GM03348 (cell line): ENCODE measurements around the gene HNF1A.
"Not testable (repeated sequence)": the region's sequence is repeated elsewhere in the genome, so short reads cannot be mapped to it uniquely, and the experiment has no call there.

Experiments
- DNase-seq: peaks from one replicate; pipeline ENCODE4 v3.0.0; 2012; ENCODE audit warnings: low spot score

Gene HNF1A

DNA sequence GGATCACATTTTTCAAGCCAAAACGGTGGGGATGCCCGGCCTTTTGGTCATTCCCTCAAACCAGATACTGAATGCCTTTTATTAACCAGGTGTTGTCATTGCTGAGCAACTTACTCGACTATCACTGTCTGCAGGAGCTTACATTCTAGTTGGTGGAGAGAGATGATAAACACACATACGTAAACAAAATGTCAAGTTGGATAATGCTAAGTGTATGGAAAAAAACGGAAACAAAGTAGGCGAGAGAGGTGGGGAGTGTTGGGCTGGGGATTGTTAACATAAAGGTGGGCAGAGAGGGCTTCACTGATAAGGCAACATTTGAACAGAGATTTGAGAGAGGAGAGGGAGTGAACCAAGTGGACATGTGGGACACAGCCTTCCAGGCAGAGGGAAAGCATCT is 33.5 kb downstream of the HNF1A start:
- no peak for DNase-seq

DNA sequence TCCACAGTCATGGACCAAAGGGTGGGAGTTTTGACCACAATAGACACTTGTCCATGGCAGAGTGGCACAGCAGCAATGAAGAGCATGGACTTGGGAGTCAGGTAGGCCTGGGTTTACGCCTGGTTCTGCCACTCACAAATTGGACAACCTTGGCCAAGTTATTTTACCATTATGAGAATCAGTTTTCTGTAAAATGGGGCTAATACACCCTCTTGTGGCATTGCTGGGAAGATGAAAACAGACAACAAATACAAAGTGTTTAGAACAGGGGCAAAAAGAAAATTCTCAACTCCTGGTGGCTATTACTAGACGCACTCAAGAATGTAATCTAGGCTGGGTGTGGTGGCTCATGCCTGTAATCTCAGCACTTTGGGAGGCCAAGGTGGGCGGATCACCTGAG is 35.4 kb downstream of the HNF1A start:
- DNase-seq = no peak

DNA sequence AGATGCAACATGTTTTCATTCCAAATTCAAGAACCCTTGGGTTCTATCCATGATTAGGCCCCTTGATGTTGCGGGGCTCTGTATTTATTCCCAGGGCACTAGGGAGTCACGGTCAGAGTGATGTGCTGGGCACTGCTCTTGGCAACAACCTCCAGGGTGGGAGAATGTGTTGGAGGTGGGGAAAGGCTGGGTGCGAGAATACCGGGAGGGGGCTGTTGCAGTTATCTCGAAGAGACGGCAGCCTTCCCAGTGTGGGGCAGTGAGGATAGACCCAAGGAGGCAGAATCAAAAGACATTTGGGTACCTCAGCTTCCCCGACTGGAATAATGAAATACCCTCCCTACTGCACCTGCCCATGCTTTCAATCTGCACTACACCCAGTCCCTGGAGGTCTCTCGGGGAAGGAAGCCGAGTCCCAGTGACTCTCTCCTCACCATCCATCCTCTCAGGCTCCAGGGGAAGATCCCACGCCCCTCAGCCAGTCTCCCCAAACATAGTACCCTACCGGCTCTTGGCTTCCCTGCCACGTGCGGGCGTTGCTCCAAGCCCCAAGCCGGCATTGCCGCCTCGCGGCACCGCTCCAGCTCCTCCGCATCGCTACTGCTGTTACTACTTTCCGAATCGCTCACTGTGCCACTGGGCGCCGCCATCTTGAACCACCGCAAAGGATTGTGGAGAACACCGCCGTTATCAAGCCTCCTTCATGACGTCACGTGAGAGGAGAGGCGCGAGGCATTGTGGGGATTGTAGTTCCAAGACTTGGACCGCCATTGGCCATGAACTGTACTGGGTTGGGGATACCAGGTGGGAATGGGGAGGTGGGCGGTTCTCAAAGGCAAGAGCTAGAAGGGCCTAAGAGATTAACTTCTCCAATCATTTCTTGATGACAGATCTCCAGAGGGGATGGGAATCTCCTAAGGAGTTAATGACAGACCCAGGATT is 37.8 kb downstream of the HNF1A start, which contains the start of gene C12orf43:
Gene C12orf43 (minus strand): TSS at position 663 of the 942 bp plus-strand sequence. CDS start 13 bp downstream, at position 650.
- DNase-seq = peak; percentile 94

DNA sequence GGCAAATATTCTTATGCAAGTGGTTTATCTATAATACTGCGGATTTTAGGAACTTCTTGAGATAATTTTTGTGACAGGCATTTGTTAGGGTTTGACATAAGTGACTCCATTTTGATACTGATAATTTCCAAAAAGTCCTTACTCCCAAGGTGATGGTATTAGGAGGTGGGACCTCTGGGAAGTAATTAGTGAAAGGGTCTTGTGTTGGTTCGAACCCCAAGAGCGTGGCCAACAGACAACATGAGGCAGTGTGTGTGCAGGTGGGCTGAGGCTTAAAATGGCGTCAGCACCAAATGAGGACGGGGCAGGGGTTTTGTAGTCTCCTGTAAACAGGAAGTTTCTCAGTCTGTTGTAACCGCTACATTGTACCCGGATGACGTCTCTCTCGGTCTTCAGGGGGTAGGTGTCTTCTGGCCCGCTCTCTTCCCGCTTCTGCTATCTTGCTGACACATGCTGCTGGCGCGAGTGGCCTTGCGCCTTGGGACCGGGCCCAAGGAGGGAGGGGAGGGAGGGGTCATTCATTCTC is 39.7 kb downstream of the HNF1A start:
- DNase-seq = no peak

DNA sequence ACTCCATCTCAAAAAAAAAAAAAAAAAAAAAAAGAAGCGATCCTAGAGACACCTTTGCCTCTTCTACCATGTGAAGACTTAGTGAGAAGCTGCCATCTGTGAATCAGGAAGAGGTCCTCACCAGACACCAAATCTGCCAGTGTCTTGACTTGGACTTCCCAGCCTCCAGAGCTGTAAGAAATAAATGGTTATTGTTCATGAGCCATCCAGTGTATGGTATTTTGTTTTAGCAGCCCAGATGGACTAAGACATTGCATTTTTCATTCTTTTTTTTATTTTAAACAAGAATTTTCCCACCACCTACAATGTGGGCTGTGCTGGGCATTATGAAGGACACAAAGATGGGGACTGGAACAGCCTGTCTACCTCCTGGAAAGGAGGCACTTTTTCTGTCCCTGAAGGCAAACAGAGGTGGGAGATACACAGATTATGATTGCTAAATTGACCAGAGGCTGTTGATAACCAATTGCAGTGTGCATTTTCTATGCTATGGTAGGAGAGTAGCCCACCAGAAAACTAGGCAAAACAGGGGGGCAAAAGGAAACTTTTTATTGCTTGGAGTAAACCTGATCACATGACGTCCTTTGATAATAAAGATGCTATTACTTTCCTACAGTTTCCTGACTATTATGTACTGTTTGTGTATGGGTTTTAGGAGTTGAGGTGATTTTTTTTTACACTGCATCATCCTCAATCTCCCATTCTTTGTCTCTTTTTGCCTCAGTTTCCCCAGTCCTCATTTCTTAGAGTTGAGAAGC is 40.7 kb downstream of the HNF1A start:
- no peak for DNase-seq

DNA sequence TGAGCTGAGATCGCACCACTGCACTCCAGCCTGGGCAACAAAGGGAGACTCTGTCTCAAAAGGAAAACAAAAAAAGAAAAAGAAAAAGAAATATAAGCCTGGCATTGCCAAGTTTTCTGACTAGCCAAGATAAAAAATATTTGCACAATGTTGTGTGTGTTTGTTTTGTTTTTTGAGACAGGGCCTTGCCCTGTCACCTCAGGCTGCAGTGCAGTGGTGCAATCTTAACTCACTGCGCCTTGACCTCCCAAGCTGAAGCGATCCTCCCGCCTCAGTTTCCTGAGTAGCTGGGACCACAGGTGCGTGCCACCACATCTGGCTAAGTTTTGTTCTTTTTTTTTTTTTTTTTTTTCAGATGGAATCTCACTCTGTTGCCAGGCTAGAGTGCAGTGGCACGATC is 43.4 kb downstream of the HNF1A start:
- no peak for DNase-seq

DNA sequence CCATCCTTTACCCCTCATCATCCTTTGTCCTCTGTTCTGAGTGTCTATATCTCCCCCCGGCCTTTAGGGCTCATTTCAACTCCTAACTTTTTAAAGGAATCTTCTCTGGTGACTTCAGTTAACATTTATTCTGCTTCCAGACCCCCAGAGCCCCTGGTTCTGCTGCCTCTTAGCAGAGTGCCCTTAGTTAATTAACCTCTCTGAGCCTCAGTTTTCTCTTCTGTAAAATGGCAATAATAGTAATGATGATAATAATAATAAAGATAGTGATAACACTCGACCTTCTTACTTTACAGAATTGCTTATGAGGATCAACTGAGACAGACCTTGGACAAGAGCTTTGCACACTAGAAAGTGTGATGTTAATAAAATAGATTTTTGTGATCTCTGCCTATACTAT is 44.4 kb downstream of the HNF1A start:
- DNase-seq = no peak

DNA sequence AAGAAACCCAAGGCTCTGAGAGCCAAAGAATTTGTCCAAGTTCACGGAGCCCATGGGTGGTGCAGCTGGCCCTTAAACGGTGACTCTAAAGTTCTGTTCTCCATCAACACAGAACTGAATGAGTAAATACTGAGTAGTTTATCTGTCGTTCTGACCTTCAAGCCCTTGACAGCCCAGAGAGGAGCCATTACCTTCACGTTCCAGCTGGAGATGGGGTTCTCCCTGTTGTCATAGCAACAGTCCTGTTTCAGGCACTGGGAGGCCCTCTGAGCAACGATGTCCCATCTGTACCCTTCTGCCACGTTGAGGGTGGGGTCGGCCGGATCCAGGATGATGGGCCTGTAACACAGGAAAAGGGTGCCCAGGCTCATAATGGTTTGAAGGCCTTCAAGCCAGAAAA is 45.5 kb downstream of the HNF1A start:
- DNase-seq = no peak

DNA sequence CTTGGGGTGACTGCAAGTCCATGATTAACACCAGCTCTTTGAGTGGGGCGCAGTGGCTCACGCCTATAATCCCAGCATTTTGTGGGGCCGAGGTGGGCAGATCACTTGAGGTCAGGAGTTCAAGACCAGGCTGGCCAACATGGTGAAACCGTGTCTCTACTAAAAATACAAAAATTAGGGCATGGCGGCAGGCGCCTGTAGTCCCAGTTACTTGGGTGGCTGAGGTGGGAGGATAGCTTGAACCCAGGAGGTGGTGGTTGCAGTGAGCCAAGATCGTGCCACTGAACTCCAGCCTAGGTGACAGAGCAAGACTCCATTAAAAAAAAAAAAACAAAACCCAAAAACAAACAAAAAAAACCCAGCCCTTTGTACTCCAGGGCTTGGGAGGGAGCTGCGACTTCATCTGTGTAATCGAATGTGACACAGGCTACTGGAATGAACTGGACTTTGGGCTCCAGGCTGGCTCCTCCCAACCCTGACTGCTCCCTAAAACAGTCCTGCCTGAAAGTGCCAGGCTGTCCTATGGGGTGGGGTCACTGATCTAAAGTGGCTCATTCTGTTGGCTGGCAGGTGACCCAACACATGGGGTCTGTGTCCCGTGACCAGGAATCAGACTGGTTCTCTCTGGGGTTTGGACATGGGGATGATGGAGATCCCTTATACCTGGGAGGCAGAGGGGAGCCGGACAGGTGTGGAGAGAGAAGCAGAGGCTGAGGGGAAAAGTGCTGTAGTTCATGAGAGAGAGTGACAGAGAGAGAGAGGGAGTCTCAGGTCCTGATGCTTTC is 47.3 kb downstream of the HNF1A start:
- DNase-seq = no peak

DNA sequence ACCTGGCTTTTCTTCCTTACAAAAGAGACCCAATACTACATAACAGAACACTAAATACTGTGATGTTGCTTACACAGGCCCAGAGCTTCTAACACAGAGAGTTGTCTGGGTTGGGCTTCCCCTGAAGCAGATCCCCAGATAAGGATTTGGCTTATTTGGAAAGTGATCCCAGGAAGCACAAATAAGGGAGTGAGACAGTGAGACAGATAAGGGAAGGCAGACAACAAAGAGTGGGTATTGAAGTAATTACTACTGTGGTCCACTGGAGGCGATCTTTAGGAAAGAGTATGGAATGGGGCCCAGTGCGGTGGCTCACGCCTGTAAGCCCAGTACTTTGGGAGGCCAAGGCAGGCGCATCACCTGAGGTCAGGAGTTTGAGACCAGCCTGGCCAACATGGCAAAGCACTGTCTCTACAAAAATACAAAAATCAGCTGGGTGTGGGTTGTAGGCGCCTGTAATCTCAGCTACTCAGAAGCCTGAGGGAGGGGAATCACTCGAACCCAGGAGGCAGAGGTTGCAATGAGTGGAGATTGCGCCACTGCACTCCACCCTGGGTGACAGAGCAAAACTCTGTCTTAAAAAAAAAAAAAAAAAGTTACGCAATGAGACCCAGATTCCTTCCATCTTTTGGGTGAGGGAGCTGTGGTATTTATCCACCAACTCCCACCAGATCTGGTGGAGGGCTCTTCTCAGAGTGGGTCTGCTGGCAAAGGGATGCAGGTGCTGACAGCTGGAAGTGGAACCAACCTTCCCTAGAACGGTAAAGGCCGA is 48.1 kb downstream of the HNF1A start:
- DNase-seq = no peak

DNA sequence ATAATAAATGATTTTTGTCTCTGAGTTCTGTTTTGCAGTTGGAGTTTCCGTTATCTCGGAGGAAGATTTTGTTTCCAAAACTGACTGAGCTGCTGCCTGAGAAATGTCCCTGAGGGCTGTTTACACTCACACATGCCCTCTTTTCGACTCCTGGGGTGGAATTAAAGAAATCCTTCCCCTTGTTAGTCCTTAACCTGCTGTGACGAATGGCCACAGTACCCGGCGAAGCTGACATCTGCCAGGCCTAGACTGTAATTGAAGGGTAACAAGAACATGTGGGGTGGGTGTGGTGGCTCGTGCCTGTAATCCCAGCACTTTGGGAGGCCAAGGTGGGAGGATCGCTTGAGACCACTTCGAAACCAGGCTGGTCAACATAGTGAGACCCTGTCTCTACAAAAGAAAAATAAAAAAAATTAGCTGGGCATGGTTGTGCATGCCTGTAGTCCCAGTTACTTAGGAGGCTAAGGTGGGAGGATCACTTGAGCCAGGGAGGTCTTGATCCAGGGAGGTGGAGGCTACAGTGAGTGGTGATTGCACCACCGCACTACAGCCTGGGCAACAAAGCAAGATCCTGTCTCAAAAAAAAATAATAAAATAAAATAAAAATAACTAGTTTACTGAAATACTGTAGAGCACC is 52.4 kb downstream of the HNF1A start:
- DNase-seq = no peak

DNA sequence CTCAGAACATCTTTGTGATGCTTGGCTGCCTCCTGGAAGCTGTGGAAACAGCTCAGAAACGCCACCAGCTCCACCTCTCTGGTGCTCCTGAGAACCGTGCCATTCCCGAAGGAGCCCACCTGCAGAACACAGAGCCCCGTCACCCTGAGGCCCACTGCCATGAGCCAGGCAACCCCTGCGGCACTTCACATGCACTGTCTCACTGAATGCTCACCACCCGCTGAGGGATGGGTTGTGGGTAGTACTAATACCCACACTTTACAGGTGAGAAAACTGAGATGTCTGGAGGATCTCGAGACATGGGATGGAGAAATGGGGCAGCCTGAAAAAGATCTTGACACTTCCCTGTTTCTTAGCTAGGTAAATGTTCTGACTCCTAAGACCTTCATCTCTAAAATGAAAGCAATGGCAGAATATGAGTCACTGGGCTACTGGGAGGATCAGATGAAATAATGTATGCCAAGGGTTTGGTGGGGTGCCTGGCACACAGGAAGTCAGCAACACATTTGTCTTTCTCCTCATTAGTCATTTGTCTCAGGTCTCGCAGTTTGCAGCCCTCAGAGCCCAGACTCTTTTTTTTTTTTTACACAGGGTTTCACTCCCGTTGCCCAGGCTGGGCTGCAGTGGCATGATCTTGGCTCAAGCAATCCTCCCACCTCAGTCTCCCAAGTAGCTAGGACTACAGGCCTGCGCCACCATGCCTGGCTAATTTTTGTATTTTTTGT is 55.4 kb downstream of the HNF1A start:
- peak; percentile 26 for DNase-seq

DNA sequence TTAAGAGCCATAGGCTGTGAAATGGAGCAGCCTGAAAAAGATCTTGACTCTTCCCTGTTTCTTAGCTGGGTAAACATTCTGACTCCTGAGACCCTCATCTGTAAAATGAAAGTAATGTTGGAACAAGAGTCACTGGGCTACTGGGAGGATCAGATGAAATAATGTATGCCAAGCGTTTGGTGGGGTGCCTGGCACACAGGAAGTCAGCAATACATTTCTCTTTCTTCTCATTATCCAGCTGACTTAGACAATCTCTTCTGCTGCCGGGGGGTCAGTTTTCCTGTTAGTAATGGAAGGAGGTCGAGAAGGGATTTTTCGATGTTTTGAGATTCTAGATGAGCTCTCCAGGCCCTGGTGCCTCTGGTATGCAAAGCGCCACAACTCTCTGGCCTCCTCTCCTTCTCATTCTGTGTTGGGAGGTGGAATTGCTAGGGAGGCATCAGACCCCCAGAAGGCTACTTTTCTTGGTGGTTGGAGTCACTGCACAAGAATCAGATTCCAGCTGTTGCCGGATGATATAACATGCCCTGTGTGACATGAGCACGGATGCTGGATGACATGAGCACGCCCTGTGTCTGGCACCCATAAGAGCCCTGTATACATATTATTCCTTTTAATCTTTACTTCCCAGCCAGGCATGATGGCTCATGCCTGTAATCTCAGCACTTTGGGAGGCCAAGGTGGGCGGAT is 56.4 kb downstream of the HNF1A start:
- no peak for DNase-seq

DNA sequence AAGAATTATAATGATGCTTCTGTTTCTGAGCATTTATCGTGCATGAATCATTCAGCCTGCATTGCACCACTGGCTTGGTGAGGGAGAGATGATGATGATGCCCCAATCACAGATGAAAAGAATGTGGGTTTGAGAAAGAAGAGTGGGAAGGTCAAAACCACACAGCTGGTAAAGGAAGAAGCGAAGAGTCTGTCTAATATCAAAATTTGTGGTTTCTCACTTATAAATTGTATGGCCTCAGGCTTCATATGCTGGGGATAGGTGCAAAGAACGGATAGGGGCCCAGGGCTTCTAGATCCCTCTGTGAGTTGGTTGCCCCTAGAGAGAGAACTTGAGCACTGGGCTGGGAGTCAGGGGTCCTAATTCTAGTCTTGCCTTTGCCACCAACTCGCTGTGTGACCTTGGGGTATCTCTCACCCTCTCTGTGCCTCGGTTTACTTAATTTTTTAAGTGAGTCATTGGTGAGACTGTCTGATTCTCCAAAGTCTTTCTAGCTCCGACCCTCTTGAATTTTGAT is 58.5 kb downstream of the HNF1A start:
- peak; percentile 85 for DNase-seq

DNA sequence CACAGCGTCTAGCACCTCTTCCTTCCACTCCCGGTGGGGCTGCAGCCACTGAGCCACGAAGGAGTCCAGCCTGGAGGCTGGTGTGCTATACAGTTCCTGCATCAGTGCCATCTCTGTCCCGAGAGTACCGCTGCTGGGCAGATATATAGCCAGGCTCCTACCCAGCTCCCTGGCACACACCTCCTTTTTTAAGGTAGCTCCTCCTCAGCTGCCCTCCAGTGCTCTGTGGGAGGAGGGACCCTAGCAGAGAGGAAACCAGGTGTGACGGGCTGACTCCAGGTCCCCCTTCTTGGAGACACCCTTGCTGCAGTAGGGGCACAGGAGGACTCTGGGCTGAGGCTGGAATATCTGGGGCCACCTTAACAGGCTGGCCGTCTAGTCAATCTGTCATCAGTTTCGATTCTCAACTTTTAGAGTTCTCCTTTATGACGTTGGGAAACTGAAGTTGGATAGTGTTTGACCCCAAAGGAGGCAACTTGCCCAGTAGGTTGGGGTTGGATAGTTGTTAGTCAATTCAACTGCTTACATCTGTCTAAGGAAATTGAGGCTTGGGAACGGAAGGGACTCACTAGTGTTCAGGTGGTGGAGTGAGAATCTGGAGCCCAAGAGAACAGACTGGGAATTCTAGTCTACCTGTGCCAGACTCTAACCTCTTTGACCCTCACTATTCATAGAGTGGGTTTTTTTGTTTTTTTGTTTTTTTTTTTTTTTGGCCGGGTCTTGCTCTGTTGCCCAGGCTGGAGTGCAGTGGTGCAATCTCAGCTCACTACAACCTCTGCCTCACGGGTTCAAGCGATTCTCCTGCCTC is 60.7 kb downstream of the HNF1A start, which contains the start of gene OASL:
Gene OASL (minus strand): TSS at position 386 of the 808 bp plus-strand sequence. CDS start 275 bp downstream, at position 111.
- peak; percentile 14 for DNase-seq

DNA sequence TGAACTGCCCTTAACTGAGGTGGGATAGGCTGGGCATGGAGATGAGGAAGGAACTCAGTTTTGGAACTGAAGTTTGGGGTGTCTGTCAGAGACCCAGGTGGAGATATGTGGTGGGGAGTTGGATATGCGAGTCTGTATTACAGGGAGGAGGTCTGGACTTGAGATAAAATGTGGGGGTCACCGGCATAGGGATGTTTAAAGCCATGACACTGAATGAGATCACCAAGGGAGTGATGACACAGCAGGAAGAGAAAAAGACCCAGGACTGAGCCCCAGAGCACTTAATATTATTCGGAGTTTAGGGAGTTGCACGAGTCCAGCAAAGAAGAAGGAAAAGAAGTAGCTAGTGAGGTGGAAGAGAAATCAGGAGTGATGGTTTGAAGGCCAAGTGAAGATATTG is 64.7 kb downstream of the HNF1A start:
- no peak for DNase-seq

DNA sequence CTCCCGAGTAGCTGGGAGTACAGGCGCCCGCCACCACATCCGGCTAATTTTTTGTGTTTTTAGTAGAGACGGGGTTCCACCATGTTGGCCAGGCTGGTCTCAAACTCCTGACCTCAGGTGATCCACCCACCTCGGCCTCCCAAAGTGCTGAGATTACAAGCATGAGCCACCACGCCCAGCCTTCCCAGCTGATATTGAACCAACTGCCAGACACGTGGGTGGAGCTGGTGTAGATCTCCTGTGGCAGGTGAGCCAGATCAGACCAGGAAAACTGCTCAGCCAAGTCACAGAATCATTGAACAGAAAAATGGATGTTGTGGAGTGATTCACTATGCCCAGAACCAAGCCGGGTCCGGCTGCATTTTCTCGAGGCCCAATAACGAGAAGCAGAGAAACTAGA is 69.1 kb downstream of the HNF1A start:
- DNase-seq = not testable (repeated sequence)

DNA sequence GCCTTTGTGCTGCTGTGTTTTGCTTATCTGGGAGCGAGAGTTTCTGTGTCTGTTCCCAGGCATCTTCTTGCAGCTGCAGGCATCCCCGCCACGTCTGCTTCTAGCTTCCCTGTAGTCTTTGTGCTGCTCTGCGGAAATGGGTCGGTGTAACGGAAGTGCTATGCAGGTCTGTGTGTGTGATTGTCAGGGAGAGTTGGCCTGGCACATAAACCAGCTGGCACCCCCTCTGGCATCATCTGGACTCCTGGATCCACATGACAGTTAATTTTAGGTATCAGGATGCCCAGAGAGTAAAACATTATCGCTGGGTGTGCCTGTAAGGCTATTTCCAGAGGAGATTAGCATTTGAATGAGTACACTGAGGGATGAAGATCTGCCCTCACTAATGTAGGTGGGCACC is 70.1 kb downstream of the HNF1A start:
- DNase-seq = no peak
